HAP-1 (cell line): ENCODE results near the gene SOX18.
"Not testable (repeated sequence)": the region's sequence is repeated elsewhere in the genome, so short reads cannot be mapped to it uniquely, and the experiment has no call there.

Source experiments
- DNase-seq, 2 experiments: peaks; one replicate each; pipeline ENCODE4 v3.0.0-alpha.2; 2016 to 2020; ENCODE audit warnings: low spot score in 2 of 2
- H3K27me3 ChIP-seq: fragments of 250-450 bp; sonication (Bioruptor Pico); 2 replicates; pipeline ENCODE4 v1.5.1; 2020; ENCODE audit warnings: low read depth, mild to moderate bottlenecking, moderate library complexity
- H3K36me3 ChIP-seq: fragments of 250-450 bp; sonication (Bioruptor Pico); replicated peaks from 2 replicates; pipeline ENCODE4 v1.5.1; 2020; ENCODE audit warnings: mild to moderate bottlenecking
- H3K4me1 ChIP-seq: fragments of 250-450 bp; sonication (Bioruptor Pico); 2 replicates; pipeline ENCODE4 v1.5.1; 2020; ENCODE audit warnings: mild to moderate bottlenecking
- H3K4me3 ChIP-seq: fragments of 250-450 bp; sonication (Bioruptor Pico); 2 replicates; pipeline ENCODE4 v1.5.1; 2020; ENCODE audit warnings: mild to moderate bottlenecking, moderate library complexity
- H3K9me3 ChIP-seq: fragments of 250-450 bp; sonication (Bioruptor Pico); 2 replicates; pipeline ENCODE4 v1.5.1; 2020; ENCODE audit warnings: mild to moderate bottlenecking, moderate library complexity
- in situ Hi-C: fragments of 300-500 bp; cut with MboI; formaldehyde crosslinking; loops from 3 replicates; pipeline ENCODE4 v1.14.3; 2020; ENCODE audit warnings: low sequenced_read_pairs, inconsistent platforms, mixed read lengths

The SOX18 gene

GRCh38 chr20:64049060-64049877, at the start of gene SOX18:
Gene SOX18, minus strand, starts transcription at chr20:64049639. Its CDS starts 123 bp downstream, at chr20:64049516.
- peak in 1 of 2 experiments; percentile 60 for DNase-seq
- Histone ChIP-seq H3K27me3 (peaks cover 2% of the 10 kb centered on the region; the same call in 1 of the 2 replicates), H3K36me3 (no peaks in the 10 kb centered on the region), H3K9me3 (no peaks in the 10 kb centered on the region), H3K4me1 (no peaks in the 10 kb centered on the region), H3K4me3 (peak within 1 kb of the TSS; percentile 30)
- in situ Hi-C loops, result no loop called here

GRCh38 chr20:64098471-64099013, 49.1 kb upstream of the SOX18 start:
- in situ Hi-C loops, result no loop called here
- no peak for DNase-seq
- H3K4me3 ChIP-seq, result no peak overlapping the region
- H3K27me3 ChIP-seq, result no peaks in the 10 kb centered on the region
- no peaks in the 10 kb centered on the region for H3K9me3 ChIP-seq
- H3K4me1 ChIP-seq, result peaks cover 5% of the 10 kb centered on the region; the same call in 1 of the 2 replicates
- H3K36me3 ChIP-seq, result no peaks in the 10 kb centered on the region

- no peak for DNase-seq
- H3K9me3 ChIP-seq, result no peaks in the 10 kb centered on the region
- no peaks in the 10 kb centered on the region for H3K36me3 ChIP-seq
- H3K27me3 ChIP-seq, result no peaks in the 10 kb centered on the region
- in situ Hi-C loops, result no loop called here
- no peak overlapping the region for H3K4me3 ChIP-seq
- H3K4me1 ChIP-seq, result no peaks in the 10 kb centered on the region
Observed at GRCh38 chr20:64096535-64096934, 47.1 kb upstream of the SOX18 start.

GRCh38 chr20:64095927-64096326, 46.5 kb upstream of the SOX18 start:
- in situ Hi-C loops, result no loop called here
- Histone ChIP-seq H3K4me1 (no peaks in the 10 kb centered on the region), H3K4me3 (no peak overlapping the region), H3K9me3 (no peaks in the 10 kb centered on the region), H3K36me3 (no peaks in the 10 kb centered on the region), H3K27me3 (no peaks in the 10 kb centered on the region)
- no peak for DNase-seq

- no peaks in the 10 kb centered on the region for H3K9me3 ChIP-seq
- H3K4me3 ChIP-seq, result no peak overlapping the region
- H3K36me3 ChIP-seq, result no peaks in the 10 kb centered on the region
- H3K27me3 ChIP-seq, result no peaks in the 10 kb centered on the region
- no peak for DNase-seq
- in situ Hi-C loops, result no loop called here
- H3K4me1 ChIP-seq, result no peaks in the 10 kb centered on the region
Observed at GRCh38 chr20:64095455-64095854, 46.0 kb upstream of the SOX18 start.

GRCh38 chr20:64093013-64093503, 43.6 kb upstream of the SOX18 start:
- H3K36me3 ChIP-seq, result no peaks in the 10 kb centered on the region
- H3K27me3 ChIP-seq, result no peaks in the 10 kb centered on the region
- H3K4me3 ChIP-seq, result no peak overlapping the region
- no peaks in the 10 kb centered on the region for H3K4me1 ChIP-seq
- no peaks in the 10 kb centered on the region for H3K9me3 ChIP-seq
- in situ Hi-C loops, result no loop called here
- no peak for DNase-seq

- 0 out of 2 replicates have a peak, but pooled peaks cover 2% of the 10 kb centered on the region for H3K9me3 ChIP-seq
- in situ Hi-C loops, result no loop called here
- H3K4me3 ChIP-seq, result no peak overlapping the region
- H3K36me3 ChIP-seq, result no peaks in the 10 kb centered on the region
- no peaks in the 10 kb centered on the region for H3K4me1 ChIP-seq
- no peak for DNase-seq
- no peaks in the 10 kb centered on the region for H3K27me3 ChIP-seq
Observed at GRCh38 chr20:64092258-64093012, 43.0 kb upstream of the SOX18 start.

- H3K9me3 ChIP-seq, result 0 out of 2 replicates have a peak, but pooled peaks cover 2% of the 10 kb centered on the region
- no peaks in the 10 kb centered on the region for H3K4me1 ChIP-seq
- in situ Hi-C loops, result no loop called here
- no peak for DNase-seq
- H3K36me3 ChIP-seq, result no peaks in the 10 kb centered on the region
- H3K4me3 ChIP-seq, result no peak overlapping the region
- no peaks in the 10 kb centered on the region for H3K27me3 ChIP-seq
Observed at GRCh38 chr20:64091770-64092169, 42.3 kb upstream of the SOX18 start.

GRCh38 chr20:64091340-64091739, 41.9 kb upstream of the SOX18 start:
- Histone ChIP-seq H3K4me1 (no peaks in the 10 kb centered on the region), H3K36me3 (no peaks in the 10 kb centered on the region), H3K9me3 (peaks cover 4% of the 10 kb centered on the region; the same call in 1 of the 2 replicates), H3K4me3 (no peak overlapping the region), H3K27me3 (no peaks in the 10 kb centered on the region)
- no peak for DNase-seq
- in situ Hi-C loops, result no loop called here

- no peaks in the 10 kb centered on the region for H3K4me1 ChIP-seq
- in situ Hi-C loops, result no loop called here
- H3K9me3 ChIP-seq, result peaks cover 4% of the 10 kb centered on the region; the same call in 1 of the 2 replicates
- peak in 1 of 2 experiments; percentile 49 for DNase-seq
- no peak overlapping the region for H3K4me3 ChIP-seq
- no peaks in the 10 kb centered on the region for H3K27me3 ChIP-seq
- no peaks in the 10 kb centered on the region for H3K36me3 ChIP-seq
Observed at GRCh38 chr20:64090165-64090564, 40.7 kb upstream of the SOX18 start.

GRCh38 chr20:64088586-64088985, 39.1 kb upstream of the SOX18 start:
- H3K4me3 ChIP-seq, in situ Hi-C loops, H3K27me3 ChIP-seq, H3K36me3 ChIP-seq, DNase-seq, H3K4me1 ChIP-seq, H3K9me3 ChIP-seq: not testable (repeated sequence)

- H3K27me3 ChIP-seq, H3K4me3 ChIP-seq, in situ Hi-C loops, DNase-seq, H3K9me3 ChIP-seq, H3K4me1 ChIP-seq, H3K36me3 ChIP-seq: not testable (repeated sequence)
Observed at GRCh38 chr20:64087226-64087825, 37.9 kb upstream of the SOX18 start.

GRCh38 chr20:64086801-64087200, 37.4 kb upstream of the SOX18 start:
- H3K4me3 ChIP-seq, result no peak overlapping the region
- H3K9me3 ChIP-seq, result peaks cover 4% of the 10 kb centered on the region; the same call in 1 of the 2 replicates
- no peaks in the 10 kb centered on the region for H3K27me3 ChIP-seq
- no peaks in the 10 kb centered on the region for H3K36me3 ChIP-seq
- peaks cover 5% of the 10 kb centered on the region; the same call in 1 of the 2 replicates for H3K4me1 ChIP-seq
- in situ Hi-C loops, result no loop called here
- DNase-seq, result no peak
